T-helper 17 cell (primary cell): ENCODE results near the gene PDZD7. TPM values are rescaled to one million over a fixed set of nuclear protein-coding genes. Genes with fewer than 3 reads are reported as not detected.

ENCODE experiments used
- ATAC-seq: fragments of 150-1000 bp; cut with Tn5 transposase; 2 replicates; pipeline ENCODE4 v1.10.0; 2021; ENCODE audit warnings: mild to moderate bottlenecking, moderate library complexity
- DNase-seq, 3 donors: peaks; one replicate each; pipeline versions ENCODE4 v3.0.0 to v3.0.0-alpha.2; 2020 to 2021
- H3K9me3 ChIP-seq: one replicate; pipeline ENCODE4 v1.7.0; 2013; ENCODE audit warnings: low read length, mild to moderate bottlenecking; ENCODE audit not compliant: control insufficient read depth, poor library complexity, severe bottlenecking
- H3K27ac Mint-ChIP-seq: one replicate; pipeline ENCODE4 v1.8.0; 2022; ENCODE audit warnings: mild to moderate bottlenecking, moderate library complexity, mixed read lengths
- H3K27me3 Mint-ChIP-seq: one replicate; pipeline ENCODE4 v1.8.0; 2022; ENCODE audit warnings: mixed read lengths
- H3K36me3 Mint-ChIP-seq: one replicate; pipeline ENCODE4 v1.8.0; 2022; ENCODE audit warnings: low read depth, mixed read lengths
- H3K4me1 Mint-ChIP-seq: one replicate; pipeline ENCODE4 v1.8.0; 2022; ENCODE audit warnings: mild to moderate bottlenecking, mixed read lengths
- H3K4me3 Mint-ChIP-seq: one replicate; pipeline ENCODE4 v1.8.0; 2022; ENCODE audit warnings: mild to moderate bottlenecking, moderate library complexity, mixed read lengths
- total RNA-seq, 4 donors: library from RNA in 2 of 4; stranded (reverse) in 2 of 4; gene quantifications; one replicate each; pipeline ENCODE4 v1.2.3 and lab custom pipeline; 2022 to 2026

The PDZD7 gene
- total RNA-seq, 2 donors from 2014 or later: 0.65 to 1.1 TPM

DNA sequence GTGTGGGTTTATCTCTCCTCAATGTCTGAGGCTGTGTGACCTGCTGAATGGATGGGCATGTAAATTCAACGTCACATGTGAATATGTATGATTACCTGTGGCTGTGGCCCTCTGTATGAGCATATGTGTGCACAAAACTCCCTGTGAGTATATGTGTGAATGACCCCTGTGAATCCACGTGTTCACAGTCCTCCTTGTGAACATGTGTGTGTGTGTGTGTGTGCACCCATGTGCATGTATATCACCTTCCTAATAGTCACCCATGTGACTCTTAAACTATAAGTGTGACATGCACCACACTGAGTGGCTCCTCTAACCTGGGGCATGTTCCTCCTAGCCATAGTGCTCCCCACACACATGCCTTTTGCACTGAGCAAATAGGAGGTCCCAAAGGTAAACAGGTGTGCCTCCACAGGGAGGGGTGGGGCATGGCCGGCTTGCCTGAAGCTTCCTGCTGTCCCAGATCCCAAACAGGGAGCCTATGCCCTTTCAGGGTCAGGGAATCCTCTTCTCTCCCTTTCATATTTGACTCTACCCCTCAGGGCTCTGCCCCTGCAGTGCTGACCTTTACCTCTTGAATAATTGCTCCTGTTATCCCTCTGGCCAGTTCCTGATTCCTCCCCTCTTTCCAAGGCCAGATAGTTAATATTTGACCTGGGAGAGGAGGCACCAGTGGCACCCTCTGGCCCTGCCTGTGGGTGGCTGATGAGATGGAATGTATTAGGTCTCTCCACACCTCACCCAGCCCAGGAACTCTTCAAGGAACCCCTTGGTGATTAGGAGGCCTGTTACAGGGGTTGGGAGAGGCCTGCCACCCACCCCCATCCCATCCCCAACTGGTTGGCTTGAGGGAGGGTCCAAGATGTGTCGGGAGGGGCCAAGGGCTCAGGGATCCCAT lies 59.8 kb downstream of the PDZD7 start:
- peaks cover 14% of the 10 kb centered on the region for H3K4me1 Mint-ChIP-seq
- no peak overlapping the region for H3K27ac Mint-ChIP-seq
- ATAC-seq (no peak), DNase-seq (no peak)
- H3K9me3 ChIP-seq: no peaks in the 10 kb centered on the region
- no peaks in the 10 kb centered on the region for H3K36me3 Mint-ChIP-seq
- H3K4me3 Mint-ChIP-seq: peak overlapping the region; percentile 80
- H3K27me3 Mint-ChIP-seq: no peaks in the 10 kb centered on the region

DNA sequence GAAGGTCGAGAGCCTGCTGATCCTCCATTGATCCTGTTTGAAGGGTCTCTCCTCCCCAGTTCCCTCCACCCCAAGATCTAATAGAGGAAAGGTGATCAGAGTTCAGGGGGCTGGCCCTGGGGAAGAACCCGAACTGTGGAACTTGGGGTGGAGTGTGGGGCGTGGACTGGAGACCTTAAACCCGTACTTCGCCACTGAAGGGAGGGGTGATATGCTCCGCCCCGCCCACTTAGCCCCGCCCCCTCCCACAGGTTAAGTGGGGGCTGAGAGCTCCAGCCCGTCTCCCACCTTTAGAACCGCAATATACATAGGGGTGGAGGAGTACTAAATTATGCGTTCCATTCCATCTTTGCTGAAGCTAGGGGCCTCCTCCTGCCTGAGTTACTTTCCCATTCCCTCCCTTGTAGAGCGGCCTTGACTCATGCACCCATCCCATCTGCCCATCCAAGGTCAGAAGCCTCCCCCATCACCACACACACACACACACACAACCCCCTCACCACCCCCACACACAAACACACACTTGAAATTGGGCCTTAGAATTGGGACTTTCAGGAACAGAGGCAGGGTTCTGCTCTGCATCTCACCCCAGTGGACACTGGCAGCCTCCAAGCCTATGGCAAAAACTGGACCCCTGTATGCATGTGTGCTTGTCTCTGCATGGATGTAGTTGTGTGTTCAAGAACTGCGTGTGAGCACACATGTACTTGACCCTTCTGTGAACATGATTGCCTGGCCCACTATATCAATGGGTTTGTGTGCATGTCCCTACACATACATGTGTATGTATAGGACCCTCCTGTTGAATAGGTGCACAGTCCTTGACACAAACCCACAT lies 60.6 kb downstream of the PDZD7 start:
- no peaks in the 10 kb centered on the region for H3K27me3 Mint-ChIP-seq
- no peaks in the 10 kb centered on the region for H3K9me3 ChIP-seq
- peak overlapping the region; percentile 80 for H3K4me3 Mint-ChIP-seq
- no peaks in the 10 kb centered on the region for H3K36me3 Mint-ChIP-seq
- ATAC-seq (peak; percentile 76), DNase-seq (peak in 2 of 3 donors; percentile 29 to 33)
- H3K27ac Mint-ChIP-seq: peak overlapping the region; percentile 24
- H3K4me1 Mint-ChIP-seq: peaks cover 14% of the 10 kb centered on the region

DNA sequence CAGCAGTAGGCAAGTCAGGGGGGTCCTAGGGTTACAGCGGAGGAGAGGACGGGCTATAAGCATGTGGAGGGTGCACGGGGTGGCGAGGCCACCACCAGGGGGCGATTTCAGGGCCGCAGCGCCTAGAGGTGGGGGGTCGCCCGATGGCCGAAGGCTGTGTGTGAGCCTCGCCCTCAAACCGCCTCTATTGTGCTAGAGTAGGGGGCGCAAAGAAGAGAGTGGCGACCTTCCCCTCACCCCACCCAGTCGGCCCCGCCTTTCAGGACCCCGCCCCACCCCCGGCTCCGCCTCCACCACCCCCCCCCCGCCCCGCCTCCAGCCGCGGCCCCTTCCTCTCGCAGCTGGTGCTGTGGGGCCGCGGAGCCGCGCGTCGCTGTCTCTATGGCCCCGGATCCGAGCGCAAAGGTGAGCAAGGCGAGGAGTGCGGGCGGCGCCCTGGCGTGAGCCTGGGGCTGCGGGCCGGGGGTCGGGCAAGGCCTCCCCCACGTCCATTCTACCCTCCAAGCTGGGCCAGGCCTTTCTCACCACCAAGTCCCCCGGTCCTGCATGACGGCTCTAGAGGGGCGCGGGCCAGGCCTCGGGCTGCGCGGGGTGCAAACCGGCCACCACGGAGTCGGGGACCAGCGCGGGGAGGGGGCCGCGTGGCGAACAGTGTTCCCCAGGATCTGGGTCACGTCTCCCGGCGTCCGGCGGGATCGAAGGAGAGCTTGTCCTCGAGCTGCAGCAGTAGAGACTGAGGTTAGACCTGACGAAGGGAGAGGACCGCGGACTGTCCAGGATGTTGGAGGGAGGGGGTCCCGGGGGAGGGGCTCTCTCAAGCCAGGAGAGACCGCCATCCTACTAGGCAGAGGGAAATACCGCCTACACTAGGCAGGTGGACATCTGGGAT lies 61.5 kb downstream of the PDZD7 start, which contains the start of gene SEMA4G:
Gene SEMA4G, plus strand, starts transcription at position 318 of the 889 bp plus-strand sequence. CDS start 3,409 bp downstream, outside the sequence.
- H3K27me3 Mint-ChIP-seq: no peaks in the 10 kb centered on the region
- ATAC-seq (peak; percentile 72), DNase-seq (peak; percentile 26 to 35 (median 30))
- H3K4me3 Mint-ChIP-seq: peak within 1 kb of the TSS; percentile 81
- H3K36me3 Mint-ChIP-seq: no peaks in the 10 kb centered on the region
- H3K9me3 ChIP-seq: no peaks in the 10 kb centered on the region
- peaks cover 14% of the 10 kb centered on the region for H3K4me1 Mint-ChIP-seq
- peak within 1 kb of the TSS; percentile 24 for H3K27ac Mint-ChIP-seq

DNA sequence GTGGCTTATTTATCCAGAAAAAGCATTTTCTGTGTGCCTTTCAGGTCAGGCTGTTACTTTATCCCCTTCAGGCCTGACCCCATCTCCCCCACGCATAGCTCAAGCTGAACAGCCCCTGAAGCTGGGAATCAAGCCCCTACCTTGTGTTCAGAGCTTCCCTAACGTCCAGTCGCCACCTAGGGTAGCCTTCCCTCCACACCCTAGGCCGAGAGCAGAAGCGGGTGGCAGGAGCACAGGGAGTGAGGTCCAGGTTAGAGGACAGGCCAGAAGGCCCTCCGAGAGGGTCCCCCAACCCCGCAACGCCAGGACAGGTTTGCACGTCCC lies 62.1 kb downstream of the PDZD7 start:
- Mint-ChIP-seq H3K4me3 (peak overlapping the region; percentile 80), H3K36me3 (no peaks in the 10 kb centered on the region), H3K27me3 (no peaks in the 10 kb centered on the region), H3K4me1 (peaks cover 14% of the 10 kb centered on the region), H3K27ac (no peak overlapping the region)
- DNase-seq (no peak), ATAC-seq (no peak)
- no peaks in the 10 kb centered on the region for H3K9me3 ChIP-seq

DNA sequence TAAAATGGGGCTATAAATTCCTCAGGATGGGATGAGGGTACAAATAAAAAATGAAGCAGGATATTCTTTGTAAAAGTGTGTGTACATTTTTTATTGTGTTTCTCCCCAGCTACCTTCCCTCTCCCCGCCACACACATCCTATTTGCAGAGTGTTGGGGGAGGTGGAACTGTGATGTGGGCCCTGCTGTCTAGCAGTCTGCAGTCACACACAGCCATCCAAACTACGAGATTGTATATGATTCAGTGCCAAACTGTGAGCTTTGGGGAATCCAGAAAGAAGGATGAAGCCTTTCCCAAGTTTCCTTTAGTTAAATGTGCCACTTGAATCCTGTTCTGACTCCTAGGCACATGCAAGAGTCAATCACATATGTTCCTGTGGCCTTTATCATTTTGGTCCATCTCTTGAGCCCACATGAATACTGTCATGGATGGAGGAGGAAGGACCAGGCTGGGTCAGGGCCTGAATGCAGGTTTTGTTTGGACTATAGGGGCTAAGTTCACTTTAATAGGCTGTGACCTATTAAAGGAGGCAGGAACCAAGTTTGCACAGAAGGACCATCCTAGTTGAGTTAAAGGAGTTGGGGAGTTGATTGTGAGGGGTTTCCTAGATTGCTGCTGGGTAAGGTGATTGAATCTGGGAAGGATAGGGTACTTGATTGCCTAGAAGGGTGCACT lies 62.7 kb downstream of the PDZD7 start:
- Mint-ChIP-seq H3K4me1 (peaks cover 14% of the 10 kb centered on the region), H3K36me3 (no peaks in the 10 kb centered on the region), H3K4me3 (peak overlapping the region; percentile 81), H3K27me3 (no peaks in the 10 kb centered on the region), H3K27ac (no peak overlapping the region)
- no peak for DNase-seq
- no peak for ATAC-seq
- H3K9me3 ChIP-seq: no peaks in the 10 kb centered on the region

DNA sequence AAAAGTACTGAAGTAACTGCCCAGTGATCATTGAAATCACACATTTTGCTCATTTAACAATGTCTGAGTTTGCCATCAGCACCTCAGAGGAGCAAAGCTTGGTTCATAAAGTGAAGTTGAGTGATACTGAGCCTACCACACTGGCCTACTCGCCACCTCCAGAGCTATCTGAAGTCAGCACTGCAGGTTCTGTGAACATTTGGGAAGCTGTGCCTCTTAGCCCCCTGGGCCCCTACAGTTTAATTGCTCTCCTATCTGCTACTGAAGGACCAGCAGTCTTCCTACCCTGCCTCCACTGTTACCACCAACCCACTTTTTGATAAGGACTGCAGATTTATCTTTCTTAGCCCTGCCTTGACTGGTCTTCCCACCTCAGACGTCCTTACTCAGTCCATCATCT lies 63.6 kb downstream of the PDZD7 start:
- Mint-ChIP-seq H3K27me3 (no peaks in the 10 kb centered on the region), H3K27ac (no peak overlapping the region), H3K4me3 (no peak overlapping the region), H3K4me1 (peaks cover 14% of the 10 kb centered on the region), H3K36me3 (no peaks in the 10 kb centered on the region)
- no peaks in the 10 kb centered on the region for H3K9me3 ChIP-seq
- ATAC-seq (no peak), DNase-seq (no peak)

DNA sequence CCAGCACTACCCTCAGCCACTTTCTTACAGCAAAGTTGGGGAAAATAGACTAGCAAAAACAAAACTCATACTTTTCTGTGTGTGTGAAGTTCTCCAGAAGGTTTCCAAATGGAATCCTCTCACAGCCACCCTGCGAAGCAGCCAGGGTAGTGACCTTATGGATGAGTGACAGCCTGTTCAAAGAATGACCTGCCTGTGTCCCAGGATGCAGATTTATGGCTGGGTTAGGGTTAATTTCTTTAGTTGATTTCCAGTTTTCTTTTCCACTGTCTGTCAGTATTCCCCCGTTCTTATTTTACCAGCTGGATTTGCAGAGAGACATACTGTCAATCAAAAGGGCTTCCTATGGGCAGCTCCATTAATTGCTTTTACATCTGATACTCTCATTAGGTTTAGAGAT lies 64.0 kb downstream of the PDZD7 start:
- H3K27ac Mint-ChIP-seq: no peak overlapping the region

DNA sequence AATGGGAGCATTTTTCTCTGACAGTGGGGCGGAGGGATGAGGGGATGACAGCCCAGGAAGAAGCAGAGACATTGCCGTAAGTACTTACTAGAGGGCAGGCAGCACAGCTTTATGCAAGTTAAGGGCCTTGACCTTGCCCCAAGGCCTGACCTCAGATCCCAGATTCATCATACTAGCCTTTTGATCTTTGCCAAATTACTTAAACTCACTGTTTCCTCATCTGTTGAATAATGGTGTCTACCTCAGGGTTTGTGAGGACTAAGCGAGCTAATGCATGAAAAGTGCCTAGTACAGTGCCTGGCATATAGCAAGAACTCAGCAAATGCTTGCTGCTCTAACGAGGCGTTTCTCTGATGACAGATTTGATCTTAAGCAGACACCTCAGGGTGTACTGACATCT lies 65.1 kb downstream of the PDZD7 start:
- H3K27ac Mint-ChIP-seq: no peak overlapping the region

More for the DNA sequence above, 64.0 kb downstream of the PDZD7 start:
- H3K27me3 Mint-ChIP-seq: no peaks in the 10 kb centered on the region
- DNase-seq: no peak
- no peaks in the 10 kb centered on the region for H3K9me3 ChIP-seq
- no peak overlapping the region for H3K4me3 Mint-ChIP-seq
- H3K36me3 Mint-ChIP-seq: no peaks in the 10 kb centered on the region
- peaks cover 14% of the 10 kb centered on the region for H3K4me1 Mint-ChIP-seq
- no peak for ATAC-seq

DNA sequence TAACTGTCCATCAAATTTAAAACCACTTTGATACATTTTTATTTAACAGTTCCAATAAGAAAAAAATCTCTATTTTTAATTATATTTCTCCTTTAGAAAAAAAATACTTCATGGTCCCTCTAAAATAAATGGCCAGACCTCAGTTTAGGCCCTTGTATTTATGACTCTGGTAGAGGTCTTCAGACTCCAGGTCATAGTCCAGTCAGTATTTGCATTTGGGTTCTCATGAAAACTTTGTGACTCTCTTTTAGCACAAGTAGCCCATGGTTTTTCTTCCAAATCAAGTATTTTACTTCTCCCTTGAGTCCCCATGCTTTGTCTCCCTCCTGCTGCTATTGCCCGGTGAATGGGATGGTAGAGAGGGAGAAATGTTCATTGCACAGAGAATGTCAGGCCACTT lies 67.1 kb downstream of the PDZD7 start:
- Mint-ChIP-seq H3K4me1 (peaks cover 5% of the 10 kb centered on the region), H3K36me3 (peaks cover 7% of the 10 kb centered on the region), H3K27ac (no peak overlapping the region), H3K4me3 (no peak overlapping the region), H3K27me3 (no peaks in the 10 kb centered on the region)
- H3K9me3 ChIP-seq: no peaks in the 10 kb centered on the region
- no peak for DNase-seq
- ATAC-seq: no peak

More for the DNA sequence above, 65.1 kb downstream of the PDZD7 start:
- Mint-ChIP-seq H3K4me3 (no peak overlapping the region), H3K27me3 (no peaks in the 10 kb centered on the region), H3K36me3 (no peaks in the 10 kb centered on the region), H3K4me1 (peaks cover 11% of the 10 kb centered on the region)
- DNase-seq (no peak), ATAC-seq (no peak)
- H3K9me3 ChIP-seq: no peaks in the 10 kb centered on the region

DNA sequence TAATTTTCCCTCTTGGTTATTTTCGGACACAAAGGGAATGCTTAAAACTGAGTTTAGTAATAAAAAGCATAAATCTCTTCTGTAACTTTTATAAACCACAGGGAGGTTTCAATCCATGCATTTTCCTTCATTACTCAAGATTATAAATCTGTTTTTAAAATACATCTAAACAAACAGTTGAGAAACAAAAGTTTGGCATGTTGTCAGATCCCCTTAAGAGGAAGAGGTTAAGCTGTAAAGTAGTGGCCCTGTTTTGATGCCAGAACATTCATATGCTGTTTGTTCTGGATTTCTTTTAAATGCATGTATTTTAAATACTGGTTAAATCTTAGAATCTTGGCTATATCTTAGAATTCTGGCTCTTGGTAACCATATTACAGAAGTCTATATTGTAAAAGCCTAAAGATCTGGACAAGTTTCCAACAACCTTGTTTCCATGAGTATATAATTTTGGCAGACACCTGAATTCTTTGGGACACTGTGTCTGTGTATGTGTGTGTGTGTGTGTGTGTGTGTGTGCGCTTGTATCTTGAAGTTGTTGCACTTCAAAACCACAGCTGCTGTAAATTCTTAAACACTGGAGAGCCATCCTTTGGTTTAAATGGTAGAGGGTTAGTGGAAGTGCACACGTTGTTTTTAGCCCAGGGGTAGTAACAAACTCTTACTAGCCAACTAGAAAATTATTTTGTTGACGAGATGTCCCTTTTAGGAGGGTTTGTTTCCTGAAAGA lies 68.4 kb downstream of the PDZD7 start:
- Mint-ChIP-seq H3K4me3 (no peak overlapping the region), H3K4me1 (no peaks in the 10 kb centered on the region), H3K27ac (no peak overlapping the region), H3K27me3 (no peaks in the 10 kb centered on the region), H3K36me3 (peaks cover 9% of the 10 kb centered on the region)
- ATAC-seq: no peak
- no peaks in the 10 kb centered on the region for H3K9me3 ChIP-seq
- no peak for DNase-seq

DNA sequence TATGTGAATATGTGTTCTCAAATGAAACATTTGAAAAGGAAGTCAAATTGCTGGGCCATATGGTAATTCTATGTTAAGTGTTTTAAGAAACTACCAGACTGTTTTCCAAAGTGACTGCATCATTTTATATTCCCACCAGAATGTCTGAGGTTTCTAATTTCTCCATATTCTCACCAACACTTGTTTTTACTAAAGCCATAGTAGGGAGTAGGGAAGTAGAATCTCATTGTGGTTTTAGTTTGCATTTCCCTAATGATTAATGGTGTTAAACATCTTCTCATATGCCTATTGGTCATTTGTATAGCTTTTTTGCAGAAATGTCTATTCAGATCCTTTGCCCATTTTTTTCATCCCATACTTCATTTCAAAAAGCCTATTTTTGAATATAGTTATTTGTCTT lies 70.7 kb downstream of the PDZD7 start:
- H3K9me3 ChIP-seq: no peaks in the 10 kb centered on the region
- ATAC-seq: no peak
- DNase-seq: no peak
- H3K27me3 Mint-ChIP-seq: no peaks in the 10 kb centered on the region
- H3K4me3 Mint-ChIP-seq: no peak overlapping the region
- no peak overlapping the region for H3K27ac Mint-ChIP-seq
- H3K4me1 Mint-ChIP-seq: no peaks in the 10 kb centered on the region
- peaks cover 9% of the 10 kb centered on the region for H3K36me3 Mint-ChIP-seq
